Smooth muscle cell (in vitro differentiated cells): ENCODE results near the gene DOCK1. TPM values are rescaled to one million over a fixed set of nuclear protein-coding genes. Genes with fewer than 3 reads are reported as not detected.

Experiments
- DNase-seq: peaks from one replicate; lab custom pipeline; 2025; ENCODE audit not compliant: unreplicated experiment; lab: John Stamatoyannopoulos, UW
- H2AFZ ChIP-seq: fragments of 200-600 bp; sonication (generic); 2 replicates; pipeline ENCODE4 v1.6.0; 2016; ENCODE audit warnings: antibody characterized with exemption, low read depth, mild to moderate bottlenecking
- H3F3A ChIP-seq: fragments of 200-600 bp; sonication (generic); 2 replicates; pipeline ENCODE4 v1.6.0; 2017; ENCODE audit warnings: antibody characterized with exemption, low read depth
- H3K27ac ChIP-seq: fragments of 200-600 bp; sonication (generic); 2 replicates; pipeline ENCODE4 v1.5.1; 2016; ENCODE audit warnings: low read depth, mild to moderate bottlenecking
- H3K27me3 ChIP-seq: fragments of 200-600 bp; sonication (generic); 2 replicates; pipeline ENCODE4 v1.6.1; 2016; ENCODE audit warnings: low read depth, mild to moderate bottlenecking
- H3K36me3 ChIP-seq: fragments of 200-600 bp; sonication (generic); 2 replicates; pipeline ENCODE4 v1.5.1; 2016; ENCODE audit warnings: low read depth
- H3K4me1 ChIP-seq: fragments of 200-600 bp; sonication (generic); 2 replicates; pipeline ENCODE4 v1.5.1; 2016; ENCODE audit warnings: low read depth
- H3K4me2 ChIP-seq: fragments of 200-600 bp; sonication (generic); 2 replicates; pipeline ENCODE4 v1.6.0; 2016; ENCODE audit warnings: mild to moderate bottlenecking
- H3K4me3 ChIP-seq: fragments of 200-600 bp; sonication (generic); 2 replicates; pipeline ENCODE4 v1.5.1; 2016; ENCODE audit warnings: mild to moderate bottlenecking
- H3K79me2 ChIP-seq: fragments of 200-600 bp; sonication (generic); 2 replicates; pipeline ENCODE4 v1.6.0; 2016; ENCODE audit warnings: low read depth, mild to moderate bottlenecking
- H3K9ac ChIP-seq: fragments of 200-600 bp; sonication (generic); 2 replicates; pipeline ENCODE4 v1.6.0; 2016; ENCODE audit warnings: low read depth
- H3K9me3 ChIP-seq: fragments of 200-600 bp; sonication (generic); replicated peaks from 2 replicates; pipeline ENCODE4 v1.5.1; 2016; ENCODE audit warnings: low read depth
- H4K20me1 ChIP-seq: fragments of 200-600 bp; sonication (generic); 2 replicates; pipeline ENCODE4 v1.6.0; 2016; ENCODE audit warnings: low read depth
- WGBS: methylation state at CpG from one replicate; pipeline ENCODE4 v1.1.7; 2016; ENCODE audit warnings: low lambda C conversion rate; 5-methylcytosine and 5-hydroxymethylcytosine counted together
- polyA plus RNA-seq: library from polyadenylated mRNA; unstranded; fragments of >200 nt; fragmentation: Nextera tagmentation; extraction: Ambion mirVana; gene quantifications from 2 replicates; pipeline ENCODE4 v1.2.1, GENCODE V29; 2016
- total RNA-seq: library from RNA; depleted of rRNA; stranded (reverse); fragments of >200 nt; gene quantifications from 2 replicates; pipeline ENCODE4 v1.2.3, GENCODE V29; 2014
- TF ChIP-seq, protein P1 (sequence below): fragments of 200-600 bp; sonication (generic); IDR thresholded peaks from 2 replicates; pipeline ENCODE4 v1.5.1; 2017; ENCODE audit warnings: borderline replicate concordance, mild to moderate bottlenecking, antibody characterized with exemption; ENCODE audit not compliant: insufficient read depth, poor library complexity, severe bottlenecking

DOCK1 gene
- total and polyA plus RNA-seq, 2 experiments from 2014 or later = 18.4 to 37.1 TPM

DNA sequence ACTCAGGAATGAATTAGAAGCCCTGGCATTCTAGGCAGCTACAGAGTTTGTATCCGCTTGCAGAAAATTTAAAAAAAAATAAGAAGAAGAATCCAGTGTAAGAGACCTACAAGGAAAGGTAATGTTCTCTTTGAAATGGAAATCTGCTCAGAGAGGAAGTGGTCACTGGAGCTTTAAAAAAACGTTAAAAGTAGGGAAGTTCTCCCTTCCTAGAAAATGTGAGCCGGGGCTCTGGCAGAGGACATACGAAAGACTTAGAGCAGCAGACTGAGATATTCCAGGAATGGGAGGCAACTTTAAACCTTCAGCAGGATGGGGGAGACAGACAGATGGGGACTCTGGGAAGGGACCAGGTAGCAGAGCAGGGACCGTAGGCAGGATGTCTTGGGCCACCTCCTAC is 494.4 kb downstream of the DOCK1 start:
- Histone ChIP-seq H3F3A (no peaks in the 10 kb centered on the region), H3K4me1 (peaks cover 5% of the 10 kb centered on the region), H3K4me3 (no peak overlapping the region), H3K27ac (no peak overlapping the region), H3K9me3 (no peaks in the 10 kb centered on the region), H4K20me1 (peaks cover 11% of the 10 kb centered on the region), H3K36me3 (no peaks in the 10 kb centered on the region), H3K79me2 (no peaks in the 10 kb centered on the region), H3K4me2 (no peak overlapping the region), H3K9ac (no peak overlapping the region), H2AFZ (no peak overlapping the region), H3K27me3 (no peaks in the 10 kb centered on the region)
- WGBS = 56% methylated on average over 5 of the region's 5 CpGs
- TF ChIP-seq, protein P1, sequence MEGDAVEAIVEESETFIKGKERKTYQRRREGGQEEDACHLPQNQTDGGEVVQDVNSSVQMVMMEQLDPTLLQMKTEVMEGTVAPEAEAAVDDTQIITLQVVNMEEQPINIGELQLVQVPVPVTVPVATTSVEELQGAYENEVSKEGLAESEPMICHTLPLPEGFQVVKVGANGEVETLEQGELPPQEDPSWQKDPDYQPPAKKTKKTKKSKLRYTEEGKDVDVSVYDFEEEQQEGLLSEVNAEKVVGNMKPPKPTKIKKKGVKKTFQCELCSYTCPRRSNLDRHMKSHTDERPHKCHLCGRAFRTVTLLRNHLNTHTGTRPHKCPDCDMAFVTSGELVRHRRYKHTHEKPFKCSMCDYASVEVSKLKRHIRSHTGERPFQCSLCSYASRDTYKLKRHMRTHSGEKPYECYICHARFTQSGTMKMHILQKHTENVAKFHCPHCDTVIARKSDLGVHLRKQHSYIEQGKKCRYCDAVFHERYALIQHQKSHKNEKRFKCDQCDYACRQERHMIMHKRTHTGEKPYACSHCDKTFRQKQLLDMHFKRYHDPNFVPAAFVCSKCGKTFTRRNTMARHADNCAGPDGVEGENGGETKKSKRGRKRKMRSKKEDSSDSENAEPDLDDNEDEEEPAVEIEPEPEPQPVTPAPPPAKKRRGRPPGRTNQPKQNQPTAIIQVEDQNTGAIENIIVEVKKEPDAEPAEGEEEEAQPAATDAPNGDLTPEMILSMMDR = no peak
- DNase-seq = no peak

DNA sequence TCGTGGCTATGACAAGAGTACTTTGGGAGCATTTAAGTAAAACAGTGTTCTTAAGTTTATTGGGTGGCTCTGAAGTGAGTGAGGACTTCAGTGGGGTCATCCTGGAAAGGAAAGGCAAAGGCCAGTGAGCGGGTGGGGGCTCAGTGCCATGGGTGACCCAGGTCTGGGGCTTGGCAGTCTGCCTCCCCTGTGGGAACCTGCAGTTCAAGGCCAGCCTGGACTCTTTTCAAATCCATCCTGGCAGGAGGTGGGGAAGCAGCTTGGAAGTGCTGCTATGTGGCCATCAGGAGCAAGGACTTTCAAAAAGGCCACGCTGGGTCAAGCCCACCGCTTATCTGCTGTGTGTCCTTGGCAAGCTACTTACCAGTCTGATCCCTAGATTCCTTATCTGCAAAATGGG is 495.0 kb downstream of the DOCK1 start:
- Histone ChIP-seq H3K36me3 (no peaks in the 10 kb centered on the region), H3K9ac (no peak overlapping the region), H3K79me2 (no peaks in the 10 kb centered on the region), H3F3A (no peaks in the 10 kb centered on the region), H3K9me3 (no peaks in the 10 kb centered on the region), H3K27ac (no peak overlapping the region), H3K4me2 (no peak overlapping the region), H3K4me1 (peaks cover 5% of the 10 kb centered on the region), H3K4me3 (no peak overlapping the region), H2AFZ (no peak overlapping the region), H3K27me3 (no peaks in the 10 kb centered on the region), H4K20me1 (peaks cover 11% of the 10 kb centered on the region)
- 92% methylated on average over 4 of the region's 4 CpGs for WGBS
- TF ChIP-seq, protein P1 = no peak
- DNase-seq = no peak

DNA sequence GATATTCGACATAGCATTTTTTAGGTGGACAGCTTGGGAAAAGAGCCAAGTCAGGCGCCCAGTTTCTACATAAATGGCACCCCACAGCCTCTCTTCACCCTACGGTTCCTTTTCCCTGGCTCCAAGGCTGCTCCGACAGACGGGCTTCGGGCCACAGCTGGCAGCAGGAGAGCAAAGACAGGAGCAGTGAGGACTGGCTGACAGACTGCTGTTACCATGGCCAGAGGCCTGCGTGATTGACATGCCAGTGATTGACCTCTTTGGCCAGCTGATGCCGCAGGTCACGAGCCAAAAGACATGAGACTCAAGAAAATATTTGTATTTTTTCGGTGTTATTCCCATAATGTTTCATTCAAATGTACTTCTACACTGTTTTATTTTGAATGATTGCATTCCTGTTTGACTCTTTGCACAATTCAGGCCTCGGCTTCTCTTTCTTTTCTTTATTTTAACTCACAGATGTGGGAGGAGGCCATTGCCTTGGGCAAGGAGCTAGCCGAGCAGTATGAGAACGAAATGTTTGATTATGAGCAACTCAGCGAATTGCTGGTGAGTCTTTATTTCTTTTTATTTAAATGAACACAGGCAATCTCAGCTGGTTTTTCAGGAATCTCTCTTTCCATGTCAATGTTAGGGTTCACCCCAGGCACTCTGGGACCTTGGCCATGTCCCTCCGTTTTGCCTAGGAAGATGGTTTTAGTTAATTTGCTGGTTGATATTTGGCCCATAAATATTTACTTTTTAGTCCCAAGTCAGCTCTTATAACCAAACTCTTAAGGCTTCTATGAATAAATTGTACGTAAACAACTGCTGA is 497.6 kb downstream of the DOCK1 start:
- no peaks in the 10 kb centered on the region for H3K79me2 ChIP-seq
- no peak overlapping the region for H3K9ac ChIP-seq
- H3K27ac ChIP-seq = no peak overlapping the region
- H3K4me1 ChIP-seq = peaks cover 5% of the 10 kb centered on the region
- WGBS = 97% methylated on average over 16 of the region's 16 CpGs
- no peaks in the 10 kb centered on the region for H3K9me3 ChIP-seq
- no peak overlapping the region for H2AFZ ChIP-seq
- TF ChIP-seq, protein P1 = no peak
- no peak overlapping the region for H3K4me3 ChIP-seq
- H3K36me3 ChIP-seq = no peaks in the 10 kb centered on the region
- no peaks in the 10 kb centered on the region for H3F3A ChIP-seq
- H4K20me1 ChIP-seq = peaks cover 10% of the 10 kb centered on the region
- no peak overlapping the region for H3K4me2 ChIP-seq
- DNase-seq = no peak
- H3K27me3 ChIP-seq = no peaks in the 10 kb centered on the region

DNA sequence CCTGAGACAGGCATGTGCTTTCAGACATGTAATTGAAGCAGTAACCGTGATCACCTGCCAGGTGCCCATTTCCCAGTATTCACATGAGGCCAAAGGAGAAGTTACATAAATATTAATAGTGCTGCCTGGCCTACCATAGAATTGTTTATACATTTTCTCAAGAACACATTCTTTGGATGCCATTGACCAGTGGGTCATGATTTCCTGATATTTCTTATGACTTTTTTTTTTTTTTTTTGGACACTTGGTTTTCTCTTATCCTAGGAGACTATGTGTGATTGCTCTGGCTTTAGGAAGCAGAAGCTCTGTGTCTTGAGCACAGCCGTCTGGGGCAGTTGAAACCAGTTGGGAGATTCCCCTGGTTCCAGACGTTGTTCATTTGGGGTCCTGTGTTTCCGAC is 500.0 kb downstream of the DOCK1 start:
- no peaks in the 10 kb centered on the region for H4K20me1 ChIP-seq
- H3K9ac ChIP-seq = no peak overlapping the region
- no peaks in the 10 kb centered on the region for H3K9me3 ChIP-seq
- DNase-seq = no peak
- 80% methylated on average over 4 of the region's 4 CpGs for WGBS
- H3K36me3 ChIP-seq = no peaks in the 10 kb centered on the region
- H2AFZ ChIP-seq = no peak overlapping the region
- H3K27me3 ChIP-seq = no peaks in the 10 kb centered on the region
- TF ChIP-seq, protein P1 = no peak
- H3K79me2 ChIP-seq = no peaks in the 10 kb centered on the region
- H3K27ac ChIP-seq = no peak overlapping the region
- H3K4me2 ChIP-seq = no peak overlapping the region
- H3K4me1 ChIP-seq = no peaks in the 10 kb centered on the region
- H3K4me3 ChIP-seq = no peak overlapping the region
- no peaks in the 10 kb centered on the region for H3F3A ChIP-seq
